ENCODE measurements around the gene IL17REL. TPM values are rescaled to one million over a fixed set of nuclear protein-coding genes. Genes with fewer than 3 reads are reported as not detected.

IL17REL gene
- total RNA-seq, 4 donors from 2014 or later, result not detected

GRCh38 chr22:50059881-50060262 is 47.3 kb upstream of the IL17REL start:
- Histone ChIP-seq H3K36me3 (no peaks in the 10 kb centered on the region), H3K4me3 (no peak overlapping the region), H3K4me1 (peaks cover 0 to 20% (median 7%) of the 10 kb centered on the region in 3 donors), H3K9me3 (no peaks in the 10 kb centered on the region), H3K27me3 (peaks cover 86% of the 10 kb centered on the region), H3K27ac (no peak overlapping the region)
- ATAC-seq, result no peak
- TF ChIP-seq CTCF (IDR thresholded peaks at IDR 0.05), result no peak
- no peak for TF ChIP-seq POLR2A (IDR thresholded peaks at IDR 0.05)
- no peak for TF ChIP-seq POLR2AphosphoS5 (IDR thresholded peaks at IDR 0.05)
- TF ChIP-seq EP300 (IDR thresholded peaks at IDR 0.05), result no peak
- WGBS, 2 donors (ENCODE audit: low coverage in 1 of 2), result 82% methylated on average over 7 of the region's 7 CpGs; no CpG with 5 or more reads in 1 of the 2 donors

GRCh38 chr22:50058906-50059880 is 46.6 kb upstream of the IL17REL start:
- H3K36me3 ChIP-seq, result no peaks in the 10 kb centered on the region
- H3K27me3 ChIP-seq, result peaks cover 85% of the 10 kb centered on the region
- H3K9me3 ChIP-seq, result peaks cover 0 to 3% (median 0%) of the 10 kb centered on the region in 3 donors
- H3K4me1 ChIP-seq, result peaks cover 0 to 20% (median 7%) of the 10 kb centered on the region in 3 donors
- no peak for ATAC-seq
- H3K27ac ChIP-seq, result no peak overlapping the region
- 7% methylated on average over 5 to 10 of the region's 31 CpGs for WGBS, 2 donors (ENCODE audit: low coverage in 1 of 2)
- no peak for TF ChIP-seq EP300 (IDR thresholded peaks at IDR 0.05)
- TF ChIP-seq POLR2A (IDR thresholded peaks at IDR 0.05), result no peak
- TF ChIP-seq POLR2AphosphoS5 (IDR thresholded peaks at IDR 0.05), result no peak
- no peak for TF ChIP-seq CTCF (IDR thresholded peaks at IDR 0.05)
- H3K4me3 ChIP-seq, result peak overlapping the region in 1 of 2 donors; percentile 38

- peaks cover 79% of the 10 kb centered on the region for H3K27me3 ChIP-seq
- peaks cover 0 to 20% (median 7%) of the 10 kb centered on the region in 3 donors for H3K4me1 ChIP-seq
- H3K9me3 ChIP-seq, result peaks cover 0 to 13% (median 0%) of the 10 kb centered on the region in 3 donors
- TF ChIP-seq EP300 (IDR thresholded peaks at IDR 0.05) (no peak), CTCF (IDR thresholded peaks at IDR 0.05) (no peak), POLR2A (IDR thresholded peaks at IDR 0.05) (no peak), POLR2AphosphoS5 (IDR thresholded peaks at IDR 0.05) (no peak)
- peak within 1 kb of the TSS in 1 of 2 donors; percentile 38 for H3K4me3 ChIP-seq
- no peak for ATAC-seq
- no CpG with 5 or more reads among the region's 102 CpGs for WGBS, 2 donors (ENCODE audit: low coverage in 1 of 2)
- H3K36me3 ChIP-seq, result no peaks in the 10 kb centered on the region
- no peak within 1 kb of the TSS for H3K27ac ChIP-seq
These were observed 45.7 kb upstream of the IL17REL start, which contains the start of gene TTLL8 for GRCh38 chr22:50058061-50058905. TSS of gene TTLL8 (minus strand) at chr22:50058298.

GRCh38 chr22:50057278-50058060 is 44.9 kb upstream of the IL17REL start:
- no peak for ATAC-seq
- no peaks in the 10 kb centered on the region for H3K36me3 ChIP-seq
- H3K4me1 ChIP-seq, result peaks cover 0 to 20% (median 7%) of the 10 kb centered on the region in 3 donors
- H3K9me3 ChIP-seq, result peaks cover 0 to 21% (median 0%) of the 10 kb centered on the region in 3 donors
- no peak overlapping the region for H3K4me3 ChIP-seq
- TF ChIP-seq EP300 (IDR thresholded peaks at IDR 0.05) (no peak), POLR2A (IDR thresholded peaks at IDR 0.05) (no peak)
- peaks cover 74% of the 10 kb centered on the region for H3K27me3 ChIP-seq
- 59 to 72% methylated on average over 5 to 6 of the region's 14 CpGs for WGBS, 2 donors (ENCODE audit: low coverage in 1 of 2)
- H3K27ac ChIP-seq, result no peak overlapping the region
